Measurements from ENCODE around the gene SLCO4A1.

Gene SLCO4A1

GRCh38 chr20:62702895-62703852 lies 60.9 kb downstream of the SLCO4A1 start:
- DNase-seq = no peak

GRCh38 chr20:62703853-62704228 lies 61.5 kb downstream of the SLCO4A1 start:
- no peak for DNase-seq

GRCh38 chr20:62704341-62704948 lies 62.1 kb downstream of the SLCO4A1 start:
- DNase-seq = peak; percentile 10

- DNase-seq = no peak
Observed at GRCh38 chr20:62705627-62706026, 63.3 kb downstream of the SLCO4A1 start.

GRCh38 chr20:62706344-62706743 lies 64.0 kb downstream of the SLCO4A1 start:
- no peak for DNase-seq

- DNase-seq = no peak
Observed at GRCh38 chr20:62706857-62707256, 64.6 kb downstream of the SLCO4A1 start.

GRCh38 chr20:62707276-62707920 lies 65.1 kb downstream of the SLCO4A1 start:
- DNase-seq = no peak

- no peak for DNase-seq
Observed at GRCh38 chr20:62707921-62708521, 65.7 kb downstream of the SLCO4A1 start.

GRCh38 chr20:62708591-62709536 lies 66.6 kb downstream of the SLCO4A1 start, which contains the start of gene NTSR1:
NTSR1 (plus strand) TSS chr20:62708836; CDS start chr20:62709208, 372 bp downstream.
- DNase-seq = no peak

GRCh38 chr20:62709537-62709905 lies 67.2 kb downstream of the SLCO4A1 start:
- DNase-seq = no peak

GRCh38 chr20:62710221-62710885 lies 68.0 kb downstream of the SLCO4A1 start:
- no peak for DNase-seq

- no peak for DNase-seq
Observed at GRCh38 chr20:62710886-62711702, 68.8 kb downstream of the SLCO4A1 start.

GRCh38 chr20:62711703-62712101 lies 69.4 kb downstream of the SLCO4A1 start:
- peak; percentile 17 for DNase-seq

- DNase-seq = no peak
Observed at GRCh38 chr20:62712606-62713005, 70.3 kb downstream of the SLCO4A1 start.

- no peak for DNase-seq
Observed at GRCh38 chr20:62714006-62714405, 71.7 kb downstream of the SLCO4A1 start.

GRCh38 chr20:62714799-62715198 lies 72.5 kb downstream of the SLCO4A1 start:
- DNase-seq = no peak

GRCh38 chr20:62715201-62715600 lies 72.9 kb downstream of the SLCO4A1 start:
- DNase-seq = no peak

- DNase-seq = no peak
Observed at GRCh38 chr20:62716198-62716940, 74.1 kb downstream of the SLCO4A1 start.

- DNase-seq = no peak
Observed at GRCh38 chr20:62716941-62717310, 74.6 kb downstream of the SLCO4A1 start.

GRCh38 chr20:62717933-62718332 lies 75.6 kb downstream of the SLCO4A1 start:
- DNase-seq = no peak
